M059J (cell line): Measurements from ENCODE around the gene CTNNBL1. TPM values are rescaled to one million over a fixed set of nuclear protein-coding genes. Genes with fewer than 3 reads are reported as not detected.

Source experiments
- DNase-seq: peaks from one replicate; pipeline ENCODE4 v3.0.0-alpha.2; 2012; ENCODE audit warnings: low read depth
- total RNA-seq: library from RNA; depleted of rRNA; stranded (reverse); fragments of >200 nt; shearing (Covaris generic); gene quantifications from 2 replicates; pipeline ENCODE4 v1.2.3, GENCODE V29; 2014

CTNNBL1 gene
- total RNA-seq, 1 experiment from 2014 or later: 54.4 TPM

GRCh38 chr20:37741570-37741969 lies 47.7 kb downstream of the CTNNBL1 start:
- no peak for DNase-seq

GRCh38 chr20:37742131-37742530 lies 48.3 kb downstream of the CTNNBL1 start:
- DNase-seq: no peak

GRCh38 chr20:37744347-37744746 lies 50.5 kb downstream of the CTNNBL1 start:
- DNase-seq: no peak

- DNase-seq: no peak
Measured at GRCh38 chr20:37745553-37745952, 51.7 kb downstream of the CTNNBL1 start.

GRCh38 chr20:37748015-37748414 lies 54.2 kb downstream of the CTNNBL1 start:
- DNase-seq: no peak

- no peak for DNase-seq
Measured at GRCh38 chr20:37749218-37749617, 55.4 kb downstream of the CTNNBL1 start.

- no peak for DNase-seq
Measured at GRCh38 chr20:37749620-37750403, 56.0 kb downstream of the CTNNBL1 start.

GRCh38 chr20:37755665-37756064 lies 61.8 kb downstream of the CTNNBL1 start:
- DNase-seq: no peak

- DNase-seq: no peak
Measured at GRCh38 chr20:37756234-37756633, 62.4 kb downstream of the CTNNBL1 start.

- DNase-seq: no peak
Measured at GRCh38 chr20:37757550-37757949, 63.7 kb downstream of the CTNNBL1 start.

- DNase-seq: no peak
Measured at GRCh38 chr20:37758332-37758731, 64.5 kb downstream of the CTNNBL1 start.

- DNase-seq: no peak
Measured at GRCh38 chr20:37759052-37759553, 65.3 kb downstream of the CTNNBL1 start.

GRCh38 chr20:37759761-37760209 lies 66.0 kb downstream of the CTNNBL1 start:
- no peak for DNase-seq

- DNase-seq: no peak
Measured at GRCh38 chr20:37760322-37760721, 66.5 kb downstream of the CTNNBL1 start.

GRCh38 chr20:37762716-37763485 lies 69.1 kb downstream of the CTNNBL1 start:
- DNase-seq: no peak

- no peak for DNase-seq
Measured at GRCh38 chr20:37764333-37764935, 70.6 kb downstream of the CTNNBL1 start.

- no peak for DNase-seq
Measured at GRCh38 chr20:37770908-37771307, 77.1 kb downstream of the CTNNBL1 start.

- DNase-seq: no peak
Measured at GRCh38 chr20:37773291-37773826, 79.5 kb downstream of the CTNNBL1 start.

GRCh38 chr20:37774156-37774555 lies 80.3 kb downstream of the CTNNBL1 start:
- DNase-seq: no peak

GRCh38 chr20:37775200-37775599 lies 81.4 kb downstream of the CTNNBL1 start:
- no peak for DNase-seq

GRCh38 chr20:37776049-37776448 lies 82.2 kb downstream of the CTNNBL1 start:
- DNase-seq: no peak

- no peak for DNase-seq
Measured at GRCh38 chr20:37776526-37776925, 82.7 kb downstream of the CTNNBL1 start.
